H1 (cell line): ENCODE results near the gene HMGB4. TPM values are rescaled to one million over a fixed set of nuclear protein-coding genes. Genes with fewer than 3 reads are reported as not detected.

ENCODE experiments used
- HDAC6 ChIP-seq: IDR thresholded peaks from one replicate; pipeline ENCODE4 v1.7.1; 2012; ENCODE audit warnings: low read depth, mild to moderate bottlenecking, inconsistent platforms, low read length, moderate library complexity
- MAFK ChIP-seq: IDR thresholded peaks from 2 replicates; pipeline ENCODE4 v1.6.1; 2012; ENCODE audit warnings: low read depth, mild to moderate bottlenecking, improper control_type of control experiment, low read length
- USF2 ChIP-seq: IDR thresholded peaks from 2 replicates; pipeline ENCODE4 v1.6.1; 2011; ENCODE audit warnings: low read length, improper control_type of control experiment
- polyA plus RNA-seq, 7 experiments: library from polyadenylated mRNA; depleted of rRNA in 3 of 7; stranded (reverse) in 5 of 7; unstranded in 2 of 7; fragments of >200 nt in 5 of 7; fragments of 200-250 nt in 2 of 7; gene quantifications; 1 replicate in 5 of 7; 2 replicates in 1 of 7; 4 replicates in 1 of 7; pipeline versions ENCODE4 v1.2.1 to v1.2.3, GENCODE V29; 2011 to 2013; ENCODE audit warnings: missing spikeins in 2 of 7, mixed read lengths in 2 of 7
- total RNA-seq: library from RNA; stranded (reverse); fragmentation: NEBNext Ultra II Directional; extraction: Animal tissue kit (Norgen Biotek cat#: 25700); gene quantifications from 2 replicates; pipeline ENCODE4 v1.2.1, GENCODE V29; 2021

Gene HMGB4
- total and polyA plus RNA-seq, 2 of the 8 experiments (the other 6 are each of a cell fraction or from before 2014, with no cell fraction given), result not detected

GRCh38 chr1:33898406-33898805, 34.5 kb downstream of the HMGB4 start (continued):
- no peak for TF ChIP-seq USF2
- no peak for TF ChIP-seq HDAC6
- no peak for TF ChIP-seq MAFK
